SK-N-SH (cell line): ENCODE data around the gene MNDA. TPM values are rescaled to one million over a fixed set of nuclear protein-coding genes. Genes with fewer than 3 reads are reported as not detected.

Experiments
- CTCF ChIA-PET: fragments of 300-600, 350-600 bp; formaldehyde crosslinking; extraction: SDS; loops from one replicate; lab custom pipeline; 2021; lab: Yijun Ruan, JAX
- POLR2A ChIA-PET: fragments of 350-600 bp; sonication (Branson Sonifier 250); formaldehyde crosslinking; extraction: SDS; loops from one replicate; lab custom pipeline; 2020; ENCODE audit warnings: antibody characterized with exemption, inconsistent platforms; lab: Yijun Ruan, JAX
- DNase-seq: peaks from one replicate; pipeline ENCODE4 v3.0.0; 2012
- H2AFZ ChIP-seq: fragments of 200-600 bp; sonication (generic); 2 replicates; pipeline ENCODE4 v1.8.1; 2016; ENCODE audit warnings: antibody characterized with exemption, mild to moderate bottlenecking, low read depth
- H3F3A ChIP-seq: fragments of 200-600 bp; sonication (generic); replicated peaks from 2 replicates; pipeline ENCODE3; 2016; ENCODE audit warnings: antibody characterized with exemption, mild to moderate bottlenecking; ENCODE audit not compliant: insufficient read depth
- H3K27ac ChIP-seq, 2 experiments: fragments of 200-500 bp in 1 of 2; fragments of 200-600 bp in 1 of 2; sonication (Bioruptor generic) in 1 of 2; sonication (generic), shearing (Covaris generic) in 1 of 2; 2 replicates each; pipeline versions ENCODE4 v1.5.1 to v1.6.1; 2014 to 2016; ENCODE audit warnings: low read depth in 2 of 2, inconsistent platforms in 1 of 2, low read length in 1 of 2, mild to moderate bottlenecking in 1 of 2, mixed read lengths in 1 of 2
- H3K27me3 ChIP-seq: fragments of 200-600 bp; sonication (generic), shearing (Covaris generic); 2 replicates; pipeline ENCODE4 v1.6.1; 2016; ENCODE audit warnings: mixed run types; ENCODE audit not compliant: insufficient read depth
- H3K36me3 ChIP-seq, 2 experiments: fragments of 200-500 bp in 1 of 2; fragments of 200-600 bp in 1 of 2; sonication (Bioruptor generic) in 1 of 2; sonication (generic) in 1 of 2; replicated peaks in 1 of 2; 2 replicates each; pipeline versions ENCODE3 to v1.5.1; 2014 to 2016; ENCODE audit warnings: low read length in 1 of 2, mild to moderate bottlenecking in 1 of 2; ENCODE audit not compliant: insufficient read depth in 2 of 2, control insufficient read depth in 1 of 2
- H3K4me1 ChIP-seq, 2 experiments: fragments of 200-500 bp in 1 of 2; fragments of 200-600 bp in 1 of 2; sonication (Bioruptor generic) in 1 of 2; sonication (generic), shearing (Covaris generic) in 1 of 2; 2 replicates each; pipeline versions ENCODE4 v1.5.1 to v1.6.1; 2014 to 2016; ENCODE audit warnings: low read depth in 1 of 2, low read length in 1 of 2, mixed run types in 1 of 2; ENCODE audit not compliant: insufficient read depth in 2 of 2, control insufficient read depth in 1 of 2
- H3K4me2 ChIP-seq: fragments of 200-600 bp; sonication (generic), shearing (Covaris generic); 2 replicates; pipeline ENCODE4 v1.6.1; 2017; ENCODE audit warnings: mixed run types
- H3K4me3 ChIP-seq, 2 experiments: fragments of 200-500 bp in 1 of 2; fragments of 200-600 bp in 1 of 2; sonication (Bioruptor generic) in 1 of 2; sonication (generic), shearing (Covaris generic) in 1 of 2; 2 replicates each; pipeline versions ENCODE4 v1.5.1 to v1.8.1; 2014 to 2016; ENCODE audit warnings: low read depth in 2 of 2, inconsistent platforms in 1 of 2, low read length in 1 of 2, mild to moderate bottlenecking in 1 of 2, mixed read lengths in 1 of 2, moderate library complexity in 1 of 2
- H3K79me2 ChIP-seq: fragments of 200-600 bp; sonication (generic); 2 replicates; pipeline ENCODE4 v1.8.1; 2017; ENCODE audit warnings: mild to moderate bottlenecking; ENCODE audit not compliant: insufficient read depth
- H3K9ac ChIP-seq: fragments of 200-600 bp; sonication (generic); 2 replicates; pipeline ENCODE4 v1.6.1; 2017; ENCODE audit warnings: mixed run types
- H3K9me2 ChIP-seq: fragments of 200-600 bp; sonication (generic); 2 replicates; pipeline ENCODE4 v1.6.1; 2017; ENCODE audit warnings: mixed run types
- H3K9me3 ChIP-seq: fragments of 200-600 bp; sonication (generic); 2 replicates; pipeline ENCODE4 v1.6.1; 2017; ENCODE audit warnings: mixed run types, mild to moderate bottlenecking, moderate library complexity
- H4K20me1 ChIP-seq: fragments of 200-600 bp; sonication (generic); 2 replicates; pipeline ENCODE4 v1.6.1; 2017; ENCODE audit warnings: mild to moderate bottlenecking, mixed run types; ENCODE audit not compliant: insufficient read depth
- CHD2 ChIP-seq: fragments of 150-350 bp; IDR thresholded peaks from 2 replicates; pipeline ENCODE4 v1.6.1; 2018; ENCODE audit warnings: low read length; ENCODE audit not compliant: partially characterized antibody
- EP300 ChIP-seq, 2 experiments: IDR thresholded peaks; 2 replicates each; pipeline versions ENCODE4 v1.4.0 to v1.6.1; 2012; ENCODE audit warnings: borderline replicate concordance in 1 of 2, low read depth in 1 of 2, low read length in 1 of 2
- FOSL2 ChIP-seq: IDR thresholded peaks from 2 replicates; pipeline ENCODE4 v1.4.0; 2012; ENCODE audit warnings: low read depth, mild to moderate bottlenecking, moderate library complexity, borderline replicate concordance
- FOXJ3 ChIP-seq: sonication (generic); formaldehyde crosslinking; IDR thresholded peaks from 2 replicates; pipeline ENCODE4 v1.5.1; 2020; ENCODE audit warnings: mild to moderate bottlenecking, missing genetic modification reagents
- GABPA ChIP-seq: IDR thresholded peaks from 2 replicates; pipeline ENCODE4 v1.4.0; 2012; ENCODE audit warnings: low read depth, mild to moderate bottlenecking
- IRF3 ChIP-seq: fragments of 150-350 bp; IDR thresholded peaks from 2 replicates; pipeline ENCODE4 v1.6.1; 2016; ENCODE audit warnings: mild to moderate bottlenecking, low read depth, low read length
- NFIC ChIP-seq: IDR thresholded peaks from 2 replicates; pipeline ENCODE4 v1.4.0; 2012; ENCODE audit warnings: borderline replicate concordance
- SMC3 ChIP-seq: IDR thresholded peaks from 2 replicates; pipeline ENCODE4 v1.6.1; 2012; ENCODE audit warnings: low read depth, low read length, improper control_type of control experiment
- USF2 ChIP-seq: fragments of 150-350 bp; IDR thresholded peaks from 2 replicates; pipeline ENCODE4 v1.6.1; 2017; ENCODE audit warnings: antibody characterized with exemption, low read length, low read depth, borderline replicate concordance
- WGBS: methylation state at CpG from one replicate; pipeline ENCODE4 v1.1.6; 2017; ENCODE audit warnings: low lambda C conversion rate; 5-methylcytosine and 5-hydroxymethylcytosine counted together
- polyA plus RNA-seq, 3 experiments: library from polyadenylated mRNA; depleted of rRNA; stranded (reverse); fragments of >200 nt; gene quantifications; 2 replicates each; pipeline ENCODE4 v1.2.3, GENCODE V29; 2012
- TF ChIP-seq, protein P1 (sequence below): IDR thresholded peaks from 2 replicates; pipeline ENCODE4 v1.6.1; 2012; ENCODE audit warnings: mild to moderate bottlenecking, low read depth, low read length, moderate library complexity

Gene MNDA
- polyA plus RNA-seq, 1 of the 3 experiments (the other 2 are of a cell fraction) = not detected

GRCh38 chr1:158806916-158807536 lies 24.1 kb upstream of the MNDA start:
- H3K9ac ChIP-seq = no peak overlapping the region
- no peak for DNase-seq
- 2% methylated on average over 6 of the region's 6 CpGs for WGBS
- no peaks in the 10 kb centered on the region for H3K27me3 ChIP-seq
- H4K20me1 ChIP-seq = no peaks in the 10 kb centered on the region
- POLR2A ChIA-PET = no interaction called here
- H3F3A ChIP-seq = no peaks in the 10 kb centered on the region
- no peak overlapping the region for H3K4me2 ChIP-seq
- H2AFZ ChIP-seq = no peak overlapping the region
- H3K9me3 ChIP-seq = no peaks in the 10 kb centered on the region
- no peaks in the 10 kb centered on the region for H3K36me3 ChIP-seq
- H3K4me1 ChIP-seq = no peaks in the 10 kb centered on the region
- H3K9me2 ChIP-seq = no peaks in the 10 kb centered on the region
- CTCF ChIA-PET = interaction anchor here (0.8 kb wide), 1 partner anchor 603 kb away, joined by 3 read pairs; no protein-coding TSS in a partner anchor
- H3K27ac ChIP-seq = no peak overlapping the region
- TF ChIP-seq FOSL2 (no peak), GABPA (no peak), EP300 (IDR thresholded peaks at IDR 0.05; ENCODE audit: borderline replicate concordance in 1 of 2, low read depth in 1 of 2, low read length in 1 of 2) (no peak), NFIC (no peak), SMC3 (no peak), USF2 (no peak), FOXJ3 (CRISPR knock-in tag) (no peak), IRF3 (no peak)
- TF ChIP-seq, protein P1, sequence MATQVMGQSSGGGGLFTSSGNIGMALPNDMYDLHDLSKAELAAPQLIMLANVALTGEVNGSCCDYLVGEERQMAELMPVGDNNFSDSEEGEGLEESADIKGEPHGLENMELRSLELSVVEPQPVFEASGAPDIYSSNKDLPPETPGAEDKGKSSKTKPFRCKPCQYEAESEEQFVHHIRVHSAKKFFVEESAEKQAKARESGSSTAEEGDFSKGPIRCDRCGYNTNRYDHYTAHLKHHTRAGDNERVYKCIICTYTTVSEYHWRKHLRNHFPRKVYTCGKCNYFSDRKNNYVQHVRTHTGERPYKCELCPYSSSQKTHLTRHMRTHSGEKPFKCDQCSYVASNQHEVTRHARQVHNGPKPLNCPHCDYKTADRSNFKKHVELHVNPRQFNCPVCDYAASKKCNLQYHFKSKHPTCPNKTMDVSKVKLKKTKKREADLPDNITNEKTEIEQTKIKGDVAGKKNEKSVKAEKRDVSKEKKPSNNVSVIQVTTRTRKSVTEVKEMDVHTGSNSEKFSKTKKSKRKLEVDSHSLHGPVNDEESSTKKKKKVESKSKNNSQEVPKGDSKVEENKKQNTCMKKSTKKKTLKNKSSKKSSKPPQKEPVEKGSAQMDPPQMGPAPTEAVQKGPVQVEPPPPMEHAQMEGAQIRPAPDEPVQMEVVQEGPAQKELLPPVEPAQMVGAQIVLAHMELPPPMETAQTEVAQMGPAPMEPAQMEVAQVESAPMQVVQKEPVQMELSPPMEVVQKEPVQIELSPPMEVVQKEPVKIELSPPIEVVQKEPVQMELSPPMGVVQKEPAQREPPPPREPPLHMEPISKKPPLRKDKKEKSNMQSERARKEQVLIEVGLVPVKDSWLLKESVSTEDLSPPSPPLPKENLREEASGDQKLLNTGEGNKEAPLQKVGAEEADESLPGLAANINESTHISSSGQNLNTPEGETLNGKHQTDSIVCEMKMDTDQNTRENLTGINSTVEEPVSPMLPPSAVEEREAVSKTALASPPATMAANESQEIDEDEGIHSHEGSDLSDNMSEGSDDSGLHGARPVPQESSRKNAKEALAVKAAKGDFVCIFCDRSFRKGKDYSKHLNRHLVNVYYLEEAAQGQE = no peak
- H3K79me2 ChIP-seq = no peaks in the 10 kb centered on the region
- H3K4me3 ChIP-seq = no peak overlapping the region

DNA sequence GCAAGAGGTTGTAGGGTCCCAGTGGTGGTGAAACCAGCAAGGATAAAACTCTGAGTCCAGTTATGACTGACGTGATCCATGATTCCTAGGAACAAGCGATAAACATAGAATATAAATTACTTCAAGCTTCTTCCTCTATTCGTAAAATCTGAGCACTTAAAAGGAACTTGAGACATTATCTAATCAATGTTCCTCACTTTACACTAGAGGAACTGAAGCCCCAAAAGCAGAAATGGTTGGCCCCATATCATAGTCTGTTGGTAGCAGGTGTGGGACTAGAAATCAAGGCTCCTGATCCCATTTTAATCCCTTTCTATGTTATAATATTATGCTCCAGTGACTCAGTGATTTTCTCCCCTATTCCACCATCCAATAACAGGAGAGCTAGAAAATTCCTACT lies 21.9 kb upstream of the MNDA start:
- Histone ChIP-seq H3K4me1 (no peaks in the 10 kb centered on the region), H3K79me2 (no peaks in the 10 kb centered on the region), H3K27me3 (no peaks in the 10 kb centered on the region), H3K9me2 (no peaks in the 10 kb centered on the region), H3K4me2 (no peak overlapping the region), H3K4me3 (no peak overlapping the region), H3K27ac (no peak overlapping the region), H3K36me3 (no peaks in the 10 kb centered on the region), H3K9ac (no peak overlapping the region), H4K20me1 (no peaks in the 10 kb centered on the region), H3K9me3 (no peaks in the 10 kb centered on the region), H3F3A (no peaks in the 10 kb centered on the region), H2AFZ (no peak overlapping the region)
- ChIA-PET CTCF (interaction anchor here (1.3 kb wide), 1 partner anchor 189 kb away, joined by 4 read pairs; no protein-coding TSS in a partner anchor), POLR2A (interaction anchor here (0.6 kb wide), 1 partner anchor 262 kb away, joined by 4 read pairs; no protein-coding TSS in a partner anchor)
- 0% methylated on average over 3 of the region's 3 CpGs for WGBS
- no peak for DNase-seq
- TF ChIP-seq IRF3 (no peak), CHD2 (no peak)
